ENCODE results near the gene MEIS2.

Gene MEIS2

GRCh38 chr15:37097144-37097919 lies 3.0 kb downstream of the MEIS2 start:
- DNase-seq, result no peak

DNA sequence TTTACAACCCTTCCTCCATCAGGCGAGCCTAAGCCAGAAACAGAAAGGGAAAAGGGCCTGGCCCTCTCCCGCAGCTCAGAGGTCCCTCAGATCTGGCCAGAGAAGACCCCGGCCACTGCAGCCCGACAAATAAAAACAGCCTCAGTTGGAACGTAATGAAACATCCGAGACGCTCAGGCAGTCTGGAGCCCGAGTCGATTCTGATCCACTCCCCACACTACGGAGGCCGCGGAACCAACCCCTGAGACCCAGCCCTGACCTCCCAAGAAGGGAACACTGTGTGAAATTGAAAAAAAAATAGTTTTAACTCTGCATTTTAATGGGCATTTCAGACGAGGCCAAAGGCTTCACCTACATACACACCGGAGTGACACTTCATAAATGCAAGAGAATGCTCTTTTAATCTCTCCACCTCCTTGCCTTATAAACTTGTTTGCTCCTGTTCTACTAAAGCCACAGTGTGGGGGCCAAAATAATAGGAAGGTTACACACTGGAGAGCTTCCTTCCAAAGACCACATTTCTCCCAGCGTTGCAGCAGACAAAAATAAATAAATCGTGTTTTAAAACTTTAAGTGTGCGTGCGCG lies 3.7 kb downstream of the MEIS2 start:
- no peak for DNase-seq

GRCh38 chr15:37095770-37096557 lies 4.4 kb downstream of the MEIS2 start:
- DNase-seq, result no peak

DNA sequence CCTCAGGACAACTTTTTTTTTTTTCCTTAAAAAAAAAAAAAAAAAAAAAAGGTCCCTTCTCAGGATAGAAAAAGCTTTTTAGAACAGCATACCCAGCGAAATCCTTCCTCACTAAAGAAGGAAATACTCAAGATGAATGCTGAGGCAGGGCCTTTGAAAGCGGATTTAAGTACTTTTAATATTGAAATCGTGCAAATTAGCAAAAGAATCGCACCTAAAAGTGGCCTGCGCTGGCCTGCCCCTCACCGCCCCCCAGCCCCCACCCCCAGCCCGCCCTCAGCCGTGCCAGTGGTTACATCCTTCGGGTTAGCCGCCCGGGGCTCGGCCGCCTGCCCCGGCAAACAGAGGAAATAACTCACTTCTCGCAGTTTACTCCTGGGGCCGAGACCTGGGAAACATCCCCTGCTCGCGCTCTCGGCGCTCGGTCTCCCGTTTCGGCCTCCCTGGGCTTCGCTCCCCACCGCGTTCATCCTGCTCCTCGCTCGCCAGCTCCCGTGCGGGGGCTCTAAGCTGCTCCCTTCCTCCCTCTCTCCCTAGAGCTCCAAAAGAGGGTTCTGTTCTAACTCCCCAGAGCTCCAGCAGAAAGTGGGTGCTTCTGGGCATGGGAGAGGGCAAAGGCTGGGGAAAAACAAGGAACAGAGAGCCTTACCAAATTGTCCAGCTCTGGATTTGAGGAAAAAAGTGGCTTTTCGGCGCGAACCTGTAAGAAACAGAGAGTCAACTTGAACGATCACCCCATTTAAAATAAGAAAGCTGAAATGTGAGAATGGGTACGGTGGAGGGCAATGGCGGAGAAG lies 5.2 kb downstream of the MEIS2 start:
- DNase-seq, result no peak

DNA sequence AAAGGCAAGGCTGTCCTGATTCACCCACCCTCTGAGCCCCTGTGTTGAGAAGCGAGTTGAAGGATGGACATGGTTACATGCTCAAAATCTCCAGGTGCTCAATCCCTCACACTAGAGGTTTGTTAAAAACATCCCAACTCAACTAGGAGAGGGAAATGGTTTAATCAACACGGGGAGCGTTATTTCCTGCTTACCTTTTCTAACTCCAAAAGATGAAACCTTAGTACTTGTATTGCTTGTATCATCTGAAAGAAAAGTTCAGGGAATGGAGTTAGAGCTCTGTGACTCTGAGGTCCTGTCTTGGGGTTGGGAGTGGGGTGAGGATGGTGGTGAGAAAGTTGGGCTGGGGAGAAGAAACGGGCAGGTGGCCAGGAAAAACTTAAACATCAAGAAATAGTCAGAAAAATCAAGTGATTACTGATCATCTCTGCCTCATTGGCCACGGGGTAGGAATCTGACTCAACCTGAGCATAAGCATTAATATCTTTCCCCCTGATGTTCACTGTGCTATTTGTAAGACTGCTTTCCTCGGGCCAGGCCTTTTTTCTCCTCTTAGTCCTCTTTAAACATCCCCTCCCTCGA lies 5.9 kb downstream of the MEIS2 start:
- DNase-seq, result no peak

GRCh38 chr15:37093480-37094332 lies 6.6 kb downstream of the MEIS2 start:
- DNase-seq, result no peak

GRCh38 chr15:37090543-37091175 lies 9.7 kb downstream of the MEIS2 start:
- DNase-seq, result no peak

- DNase-seq, result no peak
Observed at GRCh38 chr15:37088436-37088835, 11.9 kb downstream of the MEIS2 start.

DNA sequence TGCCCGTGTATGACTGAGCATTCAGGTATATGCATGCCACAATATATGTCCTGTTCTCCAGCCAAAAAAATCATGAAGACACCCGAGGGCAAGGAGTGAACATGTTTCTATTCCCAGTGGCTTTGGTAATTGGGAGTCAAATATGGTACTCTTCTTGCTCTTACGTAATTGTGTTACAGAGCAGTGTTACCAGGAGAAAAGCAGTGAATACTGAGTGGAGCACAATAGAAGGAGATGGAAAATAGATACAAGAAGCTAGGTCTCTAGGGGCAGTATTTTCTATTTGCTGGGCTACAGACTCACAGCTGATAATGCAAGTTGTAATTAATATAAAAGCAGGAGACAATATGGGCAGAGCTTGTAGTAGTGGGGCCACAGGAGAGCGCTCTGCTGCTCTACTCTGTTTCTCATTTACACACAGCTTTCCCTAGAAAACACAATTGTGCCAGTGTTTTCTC lies 13.2 kb downstream of the MEIS2 start:
- no peak for DNase-seq

- DNase-seq, result no peak
Observed at GRCh38 chr15:37086521-37086920, 13.8 kb downstream of the MEIS2 start.

DNA sequence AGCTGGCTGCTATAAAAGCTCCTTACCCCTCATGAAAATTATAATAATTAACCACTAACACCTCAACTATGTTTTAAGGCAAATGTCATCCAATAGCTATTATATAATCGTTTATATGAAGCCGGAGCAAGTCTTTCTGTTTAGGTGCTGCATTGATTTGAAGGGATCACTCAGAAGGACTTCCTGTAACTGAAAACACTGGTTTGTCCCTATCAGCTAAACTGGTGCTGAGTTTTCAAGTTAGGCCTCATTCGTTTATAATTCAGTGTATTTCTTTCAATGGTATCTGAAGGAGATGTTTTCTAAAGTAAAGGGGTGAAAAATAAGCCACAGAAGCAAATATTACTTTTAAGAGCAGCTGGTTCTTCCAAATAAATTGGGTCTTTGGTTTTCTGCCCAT lies 14.2 kb downstream of the MEIS2 start:
- DNase-seq, result no peak

DNA sequence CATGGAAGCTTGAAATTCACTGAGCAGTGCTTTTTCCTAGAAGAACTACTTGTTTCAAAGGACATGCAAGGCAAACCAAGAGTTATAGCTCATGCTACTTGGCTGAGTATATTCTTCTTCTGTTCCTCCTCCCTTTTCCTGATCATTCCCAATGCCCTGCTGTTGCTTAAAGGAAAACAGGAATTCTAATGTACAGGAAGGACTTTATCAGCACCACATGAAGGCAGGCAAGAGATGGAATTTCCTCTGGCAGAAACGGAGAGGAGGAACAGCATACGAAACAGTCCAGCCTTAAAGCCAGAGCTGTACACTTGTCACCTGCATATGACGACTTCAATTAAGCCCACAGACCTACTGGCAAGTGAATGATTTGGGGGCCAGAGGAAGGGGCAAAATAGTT lies 15.7 kb downstream of the MEIS2 start:
- no peak for DNase-seq

- DNase-seq, result no peak
Observed at GRCh38 chr15:37083610-37084009, 16.7 kb downstream of the MEIS2 start.

DNA sequence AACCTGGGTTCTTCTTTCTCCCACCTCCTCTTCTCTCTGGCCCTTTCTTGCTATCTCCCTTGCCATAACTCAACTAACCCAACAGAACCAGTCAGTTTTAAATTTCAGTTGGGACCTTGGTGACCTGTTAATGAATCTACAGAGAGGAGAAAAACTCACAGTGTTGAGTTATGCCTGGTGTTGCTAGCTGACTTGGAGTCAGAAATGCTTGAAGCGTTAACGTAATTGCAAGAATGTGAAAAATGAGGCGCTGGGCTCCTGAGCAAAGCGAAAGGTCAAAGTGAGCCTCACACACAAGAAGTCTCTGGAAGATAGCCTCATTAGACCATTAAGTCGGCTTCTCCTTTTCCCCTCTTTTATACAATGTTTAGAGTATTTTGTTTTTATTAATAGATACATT lies 18.4 kb downstream of the MEIS2 start:
- DNase-seq, result no peak

DNA sequence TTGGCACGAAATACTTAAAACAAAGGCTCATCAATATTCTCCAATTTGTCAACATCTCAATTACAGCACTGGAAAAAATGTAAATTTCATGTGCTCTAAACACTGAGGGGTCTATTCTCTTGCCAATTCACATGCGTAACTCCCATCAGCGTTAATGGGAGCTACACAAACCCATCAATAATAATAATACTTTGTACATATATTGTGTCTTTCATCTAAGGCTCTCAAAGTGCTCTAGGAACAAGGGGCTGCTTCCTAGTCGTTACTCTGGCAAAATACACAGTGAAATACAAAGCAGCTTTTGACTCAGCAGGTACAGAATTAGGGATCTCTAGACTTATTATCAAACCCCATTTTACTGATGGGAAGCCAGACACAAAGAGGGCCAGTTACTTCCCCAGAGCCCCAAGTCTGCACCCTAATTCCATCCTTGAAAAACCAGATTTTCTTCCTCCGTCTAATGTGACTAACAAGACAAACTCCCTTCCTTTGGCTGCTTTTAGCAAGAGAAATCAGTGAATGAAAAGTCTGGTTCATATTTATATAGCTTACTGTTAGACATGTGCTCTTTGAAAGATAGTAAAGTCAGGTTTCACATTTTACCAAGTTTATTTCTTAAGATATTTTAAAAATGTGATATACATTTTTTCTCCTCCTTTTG lies 20.0 kb downstream of the MEIS2 start:
- DNase-seq, result no peak

DNA sequence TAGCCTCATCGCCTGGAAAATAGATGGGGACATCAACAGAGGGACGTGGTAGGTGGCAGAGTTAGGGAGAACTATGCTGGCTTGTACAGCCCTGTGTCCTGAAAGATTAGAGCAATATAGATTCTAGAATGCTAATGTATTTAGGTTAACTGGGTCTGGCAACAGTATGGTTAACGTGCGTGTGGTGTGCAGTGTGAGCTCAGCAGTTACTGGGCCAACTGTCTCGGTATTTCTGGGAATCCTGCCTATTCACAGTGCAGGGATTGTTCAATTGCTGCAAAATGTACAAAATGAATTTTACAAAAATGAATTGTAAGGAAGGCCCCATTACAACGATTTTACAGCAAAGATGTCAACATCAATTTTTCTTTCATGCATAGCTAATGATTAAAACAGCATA lies 20.6 kb downstream of the MEIS2 start:
- DNase-seq, result no peak

- DNase-seq, result no peak
Observed at GRCh38 chr15:37078566-37078965, 21.8 kb downstream of the MEIS2 start.

- no peak for DNase-seq
Observed at GRCh38 chr15:37077623-37078351, 22.6 kb downstream of the MEIS2 start.

GRCh38 chr15:37076543-37076942 lies 23.8 kb downstream of the MEIS2 start:
- DNase-seq, result no peak

- DNase-seq, result no peak
Observed at GRCh38 chr15:37075777-37076176, 24.6 kb downstream of the MEIS2 start.

Data from activated T-cell treated with anti-CD3 and anti-CD28 coated beads for 4 hours (primary cell).